ENCODE measurements around the gene TNFRSF1B. TPM values are rescaled to one million over a fixed set of nuclear protein-coding genes. Genes with fewer than 3 reads are reported as not detected.

TNFRSF1B gene
- total RNA-seq, 1 experiment from 2014 or later, result not detected

DNA sequence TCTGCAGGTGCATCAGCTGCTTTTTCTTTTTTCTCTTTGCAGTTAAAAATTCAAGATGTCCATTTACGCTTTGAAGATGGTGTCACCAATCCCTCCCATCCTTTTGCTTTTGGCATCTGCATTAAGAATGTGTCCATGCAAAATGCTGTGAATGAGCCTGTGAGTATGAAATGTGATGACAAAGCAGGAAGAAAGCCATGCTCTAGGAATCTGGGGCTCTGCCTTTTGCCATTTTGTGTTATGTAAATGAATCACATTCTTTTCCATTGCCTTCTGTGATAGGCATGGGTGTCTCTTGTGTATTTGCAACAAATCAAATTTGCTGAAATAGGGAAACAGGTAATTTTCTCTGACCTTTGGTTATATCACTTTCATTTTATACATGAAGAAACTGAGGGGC, 82.4 kb downstream of the TNFRSF1B start:
- Histone ChIP-seq H3K79me2 (ENCODE audit: low read length) (no peaks in the 10 kb centered on the region), H3K9me2 (replicated peaks; ENCODE audit: insufficient read depth, low read length) (no peaks in the 10 kb centered on the region), H4K20me1 (ENCODE audit: insufficient read depth, low read depth, low read length) (no peaks in the 10 kb centered on the region), H3K27me3 (ENCODE audit: low read length) (no peaks in the 10 kb centered on the region), H3K9ac (ENCODE audit: low read length) (no peak overlapping the region), H3K4me3 (ENCODE audit: low read length) (no peak overlapping the region), H2AFZ (ENCODE audit: low read length) (no peak overlapping the region), H3K27ac (ENCODE audit: low read length) (no peak overlapping the region), H3K4me2 (ENCODE audit: low read depth, low read length, poor library complexity, severe bottlenecking) (no peak overlapping the region), H3K9me3 (ENCODE audit: low read length) (no peaks in the 10 kb centered on the region), H3K36me3 (ENCODE audit: insufficient read depth, low read length) (peaks cover 3% of the 10 kb centered on the region; the same call in 1 of the 2 replicates), H3K4me1 (ENCODE audit: low read length) (no peaks in the 10 kb centered on the region)
- DNase-seq, result no peak

DNA sequence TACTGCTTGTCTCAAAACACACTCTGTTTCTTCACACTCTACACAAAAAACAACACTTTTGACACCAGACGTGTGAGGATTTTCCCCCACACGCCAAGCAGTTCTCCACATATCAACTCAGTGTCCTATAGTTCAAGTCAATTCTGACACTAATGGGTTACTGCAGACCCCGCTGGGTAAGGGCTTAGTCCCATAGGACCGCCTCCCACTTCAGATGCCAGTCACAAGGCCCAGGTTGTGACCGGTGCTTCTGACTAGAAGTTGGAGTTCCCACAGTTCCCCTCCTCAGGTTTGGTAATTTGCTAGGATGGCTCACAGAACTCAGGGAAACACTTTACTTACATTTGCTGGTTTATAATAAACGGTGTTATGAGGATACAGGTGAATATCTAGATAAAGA, 83.0 kb downstream of the TNFRSF1B start:
- H3K36me3 ChIP-seq (ENCODE audit: insufficient read depth, low read length), result 0 out of 2 replicates have a peak, but pooled peaks cover 1% of the 10 kb centered on the region
- H2AFZ ChIP-seq (ENCODE audit: low read length), result no peak overlapping the region

DNA sequence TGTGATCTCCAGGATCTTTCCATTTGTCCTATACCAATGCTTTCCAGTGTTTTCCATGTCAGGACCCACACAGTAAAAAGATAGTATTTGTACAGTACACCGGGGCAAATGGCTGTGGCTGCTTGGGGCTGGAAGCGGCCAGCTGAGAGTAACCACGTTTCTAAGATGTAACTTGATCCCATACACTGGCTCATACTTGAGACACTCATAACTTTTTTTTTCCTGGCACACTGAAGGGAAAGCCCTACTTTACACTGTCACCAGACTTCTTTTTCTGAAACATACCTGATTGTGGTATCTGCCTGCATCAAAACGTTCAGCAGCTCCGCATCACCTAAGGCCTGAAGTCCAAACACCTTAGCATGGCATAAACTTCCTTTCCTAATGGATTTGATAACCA, 84.7 kb downstream of the TNFRSF1B start:
- no peaks in the 10 kb centered on the region for H3K27me3 ChIP-seq (ENCODE audit: low read length)
- H3K4me3 ChIP-seq (ENCODE audit: low read length), result no peak overlapping the region
- H3K36me3 ChIP-seq (ENCODE audit: insufficient read depth, low read length), result no peaks in the 10 kb centered on the region
- H3K9me2 ChIP-seq (replicated peaks; ENCODE audit: insufficient read depth, low read length), result no peaks in the 10 kb centered on the region
- H3K79me2 ChIP-seq (ENCODE audit: low read length), result no peaks in the 10 kb centered on the region
- H2AFZ ChIP-seq (ENCODE audit: low read length), result no peak overlapping the region
- no peak overlapping the region for H3K9ac ChIP-seq (ENCODE audit: low read length)
- H3K4me1 ChIP-seq (ENCODE audit: low read length), result no peaks in the 10 kb centered on the region
- no peaks in the 10 kb centered on the region for H4K20me1 ChIP-seq (ENCODE audit: insufficient read depth, low read depth, low read length)
- no peaks in the 10 kb centered on the region for H3K9me3 ChIP-seq (ENCODE audit: low read length)
- DNase-seq, result no peak
- H3K4me2 ChIP-seq (ENCODE audit: low read depth, low read length, poor library complexity, severe bottlenecking), result no peak overlapping the region
- no peak overlapping the region for H3K27ac ChIP-seq (ENCODE audit: low read length)

More for the DNA sequence above, 83.0 kb downstream of the TNFRSF1B start:
- no peaks in the 10 kb centered on the region for H3K4me1 ChIP-seq (ENCODE audit: low read length)
- H3K79me2 ChIP-seq (ENCODE audit: low read length), result no peaks in the 10 kb centered on the region
- H3K9me2 ChIP-seq (replicated peaks; ENCODE audit: insufficient read depth, low read length), result no peaks in the 10 kb centered on the region
- no peaks in the 10 kb centered on the region for H3K27me3 ChIP-seq (ENCODE audit: low read length)
- DNase-seq, result no peak
- no peak overlapping the region for H3K9ac ChIP-seq (ENCODE audit: low read length)
- no peaks in the 10 kb centered on the region for H4K20me1 ChIP-seq (ENCODE audit: insufficient read depth, low read depth, low read length)
- no peak overlapping the region for H3K4me2 ChIP-seq (ENCODE audit: low read depth, low read length, poor library complexity, severe bottlenecking)
- no peaks in the 10 kb centered on the region for H3K9me3 ChIP-seq (ENCODE audit: low read length)
- no peak overlapping the region for H3K27ac ChIP-seq (ENCODE audit: low read length)
- H3K4me3 ChIP-seq (ENCODE audit: low read length), result no peak overlapping the region

DNA sequence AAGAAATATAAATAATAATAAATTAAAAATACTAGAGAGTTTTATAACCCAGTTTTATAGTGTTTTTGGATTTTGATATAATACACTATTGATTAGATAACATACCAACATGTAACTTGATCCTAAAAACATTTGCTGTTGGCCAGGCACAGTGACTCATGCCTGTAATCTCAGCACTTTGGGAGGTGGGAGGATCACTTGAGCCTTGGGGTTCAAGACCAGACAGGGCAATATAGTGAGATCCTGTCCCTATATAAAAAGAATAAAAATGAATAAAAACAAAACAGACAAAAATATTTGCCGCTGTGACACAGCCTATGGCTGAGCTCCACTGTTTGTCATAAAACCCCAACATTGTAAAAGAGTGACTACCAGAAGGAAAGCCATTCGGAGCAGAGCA, 89.1 kb downstream of the TNFRSF1B start:
- no peaks in the 10 kb centered on the region for H3K9me3 ChIP-seq (ENCODE audit: low read length)
- H3K36me3 ChIP-seq (ENCODE audit: insufficient read depth, low read length), result peaks cover 4% of the 10 kb centered on the region; the same call in 1 of the 2 replicates

DNA sequence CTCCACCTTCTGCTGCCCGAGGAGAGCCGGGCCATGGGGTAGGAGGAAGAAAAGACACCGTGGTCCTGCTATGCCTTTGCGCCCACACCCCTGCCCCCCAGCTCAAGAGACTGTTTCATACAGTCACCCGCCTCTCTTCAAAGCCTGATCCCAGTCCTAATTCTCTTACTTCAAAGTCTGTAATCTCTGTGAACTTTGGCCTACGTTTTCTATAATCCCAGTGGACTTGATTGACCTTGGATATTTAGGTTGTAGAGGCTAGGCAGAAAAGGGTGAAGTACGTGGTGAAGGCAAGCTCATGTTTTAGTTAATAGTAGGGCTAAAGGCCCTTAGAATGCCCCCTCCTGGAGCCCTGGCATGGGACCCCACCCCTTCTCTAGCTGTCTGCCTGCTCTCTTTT, 91.5 kb downstream of the TNFRSF1B start:
- H3K79me2 ChIP-seq (ENCODE audit: low read length), result no peaks in the 10 kb centered on the region
- H3K27me3 ChIP-seq (ENCODE audit: low read length), result no peaks in the 10 kb centered on the region
- H3K9ac ChIP-seq (ENCODE audit: low read length), result no peak overlapping the region
- no peaks in the 10 kb centered on the region for H3K4me1 ChIP-seq (ENCODE audit: low read length)
- no peaks in the 10 kb centered on the region for H3K9me2 ChIP-seq (replicated peaks; ENCODE audit: insufficient read depth, low read length)
- no peak for DNase-seq
- H3K4me2 ChIP-seq (ENCODE audit: low read depth, low read length, poor library complexity, severe bottlenecking), result no peak overlapping the region
- H4K20me1 ChIP-seq (ENCODE audit: insufficient read depth, low read depth, low read length), result no peaks in the 10 kb centered on the region
- H2AFZ ChIP-seq (ENCODE audit: low read length), result no peak overlapping the region
- H3K36me3 ChIP-seq (ENCODE audit: insufficient read depth, low read length), result peaks cover 18% of the 10 kb centered on the region
- H3K27ac ChIP-seq (ENCODE audit: low read length), result no peak overlapping the region
- H3K9me3 ChIP-seq (ENCODE audit: low read length), result no peaks in the 10 kb centered on the region
- no peak overlapping the region for H3K4me3 ChIP-seq (ENCODE audit: low read length)

More for the DNA sequence above, 89.1 kb downstream of the TNFRSF1B start:
- H3K27me3 ChIP-seq (ENCODE audit: low read length), result no peaks in the 10 kb centered on the region
- H3K4me3 ChIP-seq (ENCODE audit: low read length), result no peak overlapping the region
- H3K4me1 ChIP-seq (ENCODE audit: low read length), result no peaks in the 10 kb centered on the region
- DNase-seq, result no peak
- no peak overlapping the region for H3K9ac ChIP-seq (ENCODE audit: low read length)
- H3K4me2 ChIP-seq (ENCODE audit: low read depth, low read length, poor library complexity, severe bottlenecking), result no peak overlapping the region
- no peaks in the 10 kb centered on the region for H3K79me2 ChIP-seq (ENCODE audit: low read length)
- H4K20me1 ChIP-seq (ENCODE audit: insufficient read depth, low read depth, low read length), result no peaks in the 10 kb centered on the region
- H3K27ac ChIP-seq (ENCODE audit: low read length), result no peak overlapping the region
- H2AFZ ChIP-seq (ENCODE audit: low read length), result no peak overlapping the region
- no peaks in the 10 kb centered on the region for H3K9me2 ChIP-seq (replicated peaks; ENCODE audit: insufficient read depth, low read length)

Small RNA genes lying within 50 kb of the gene (small RNA-seq; reads per million reads assigned to genes)
- gene MIR4632, result not detected
- not detected for gene RF00156

Other genes with a start within 250 kb of the TNFRSF1B start
- 48.4 and 94.6 TPM in 2 replicates for gene KIAA2013, start 240.6 kb upstream of the TNFRSF1B start, total RNA-seq (2014; rRNA removed; shearing (Covaris generic); ENCODE audit: low replicate concordance)
- 35.9 and 55.3 TPM in 2 replicates for gene PLOD1, start 232.3 kb upstream of the TNFRSF1B start, total RNA-seq (2014; rRNA removed; shearing (Covaris generic); ENCODE audit: low replicate concordance)
- 26.9 and 34.1 TPM in 2 replicates for gene MFN2, start 186.5 kb upstream of the TNFRSF1B start, total RNA-seq (2014; rRNA removed; shearing (Covaris generic); ENCODE audit: low replicate concordance)
- 33.8 and 66.1 TPM in 2 replicates for gene MIIP, start 147.5 kb upstream of the TNFRSF1B start, total RNA-seq (2014; rRNA removed; shearing (Covaris generic); ENCODE audit: low replicate concordance)
- not detected in 2 replicates for gene TNFRSF8, start 103.7 kb upstream of the TNFRSF1B start, total RNA-seq (2014; rRNA removed; shearing (Covaris generic); ENCODE audit: low replicate concordance)
- 30.9 and 36.2 TPM in 2 replicates for gene VPS13D, start 63.0 kb downstream of the TNFRSF1B start, total RNA-seq (2014; rRNA removed; shearing (Covaris generic); ENCODE audit: low replicate concordance)

All from Karpas-422 (cell line).